AG04449 (cell line): Measurements from ENCODE around the gene EXPH5.

ENCODE experiments used
- CTCF ChIA-PET: fragments of 350-600 bp; formaldehyde crosslinking; extraction: SDS; loops from one replicate; lab custom pipeline; 2021; ENCODE audit warnings: antibody characterized with exemption; lab: Yijun Ruan, JAX
- POLR2A ChIA-PET: fragments of 400-600, 350-600 bp; formaldehyde crosslinking; extraction: SDS; loops from one replicate; lab custom pipeline; 2020; ENCODE audit warnings: antibody characterized with exemption, inconsistent platforms; lab: Yijun Ruan, JAX
- DNase-seq: peaks from one replicate; pipeline ENCODE4 v3.0.0-alpha.2; 2010; ENCODE audit warnings: low read depth, low spot score
- H3K4me3 ChIP-seq: 2 replicates; pipeline ENCODE4 v1.5.1; 2011; ENCODE audit warnings: low read depth, mild to moderate bottlenecking, control low read depth, low read length
- TF ChIP-seq, protein P1 (sequence below): IDR thresholded peaks from one replicate; pipeline ENCODE4 v1.5.1; 2011; ENCODE audit warnings: mild to moderate bottlenecking, moderate library complexity, low read length, control low read depth, inconsistent platforms; ENCODE audit not compliant: insufficient read depth; ENCODE audit errors: missing control alignments

EXPH5 gene

DNA sequence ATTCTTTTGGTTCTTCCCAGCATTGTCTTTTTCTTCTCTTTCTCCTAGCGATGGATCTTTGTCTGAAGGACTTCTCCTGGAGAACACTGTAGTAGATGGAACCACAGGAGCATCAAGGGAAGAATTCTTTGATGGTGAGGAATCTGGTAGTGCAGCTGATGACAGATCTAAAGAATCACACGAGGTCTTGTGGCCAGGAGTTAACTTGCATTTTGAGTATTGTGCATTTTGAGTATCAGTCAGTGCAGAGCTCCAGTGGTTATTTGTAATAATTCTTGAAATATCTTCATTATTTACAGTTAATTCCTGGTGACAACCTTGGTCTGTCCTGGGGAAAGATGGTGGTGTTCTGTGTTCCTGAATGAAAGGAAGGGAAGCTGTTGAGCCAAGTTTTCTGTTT is 80.9 kb downstream of the EXPH5 start:
- no peak for DNase-seq
- ChIA-PET CTCF (no interaction called here), POLR2A (no interaction called here)
- TF ChIP-seq, protein P1, sequence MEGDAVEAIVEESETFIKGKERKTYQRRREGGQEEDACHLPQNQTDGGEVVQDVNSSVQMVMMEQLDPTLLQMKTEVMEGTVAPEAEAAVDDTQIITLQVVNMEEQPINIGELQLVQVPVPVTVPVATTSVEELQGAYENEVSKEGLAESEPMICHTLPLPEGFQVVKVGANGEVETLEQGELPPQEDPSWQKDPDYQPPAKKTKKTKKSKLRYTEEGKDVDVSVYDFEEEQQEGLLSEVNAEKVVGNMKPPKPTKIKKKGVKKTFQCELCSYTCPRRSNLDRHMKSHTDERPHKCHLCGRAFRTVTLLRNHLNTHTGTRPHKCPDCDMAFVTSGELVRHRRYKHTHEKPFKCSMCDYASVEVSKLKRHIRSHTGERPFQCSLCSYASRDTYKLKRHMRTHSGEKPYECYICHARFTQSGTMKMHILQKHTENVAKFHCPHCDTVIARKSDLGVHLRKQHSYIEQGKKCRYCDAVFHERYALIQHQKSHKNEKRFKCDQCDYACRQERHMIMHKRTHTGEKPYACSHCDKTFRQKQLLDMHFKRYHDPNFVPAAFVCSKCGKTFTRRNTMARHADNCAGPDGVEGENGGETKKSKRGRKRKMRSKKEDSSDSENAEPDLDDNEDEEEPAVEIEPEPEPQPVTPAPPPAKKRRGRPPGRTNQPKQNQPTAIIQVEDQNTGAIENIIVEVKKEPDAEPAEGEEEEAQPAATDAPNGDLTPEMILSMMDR, result no peak
- no peak overlapping the region for H3K4me3 ChIP-seq

DNA sequence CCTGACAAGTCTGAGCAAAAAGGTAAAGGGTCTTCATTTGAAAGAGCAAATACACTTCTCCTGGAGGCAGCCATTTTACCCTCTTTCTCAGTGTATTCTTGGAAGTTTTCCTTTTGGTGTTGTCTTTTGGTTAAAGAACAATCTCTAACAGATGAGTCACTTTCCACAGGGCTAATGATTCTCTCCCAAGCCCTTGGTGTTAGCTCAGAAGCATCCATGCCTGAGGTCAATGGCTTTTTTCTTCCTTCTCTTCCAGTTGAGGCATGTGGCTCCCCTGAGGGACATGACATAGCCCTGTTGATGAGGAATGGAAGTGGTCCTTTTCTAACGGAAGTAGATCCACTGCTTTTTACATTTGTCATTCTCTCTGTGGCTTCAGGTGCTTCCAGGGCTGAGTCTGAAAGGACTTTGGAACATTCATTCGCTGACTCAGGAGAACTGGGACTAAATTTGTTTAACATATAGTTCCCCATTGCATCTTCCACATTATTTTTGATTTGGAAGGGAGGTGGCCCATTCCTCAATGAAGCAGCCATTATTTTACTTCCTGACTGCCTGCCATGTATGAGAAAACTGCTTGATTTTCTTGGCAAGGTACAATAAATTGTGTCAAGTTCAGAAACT is 81.6 kb downstream of the EXPH5 start:
- POLR2A ChIA-PET, result no interaction called here
- CTCF ChIA-PET, result no interaction called here
- DNase-seq, result peak; percentile 59
- H3K4me3 ChIP-seq, result no peak overlapping the region
- TF ChIP-seq, protein P1, result no peak

GRCh38 chr11:108508653-108509593 is 84.6 kb downstream of the EXPH5 start:
- no peak for DNase-seq
- ChIA-PET CTCF (no interaction called here), POLR2A (no interaction called here)
- TF ChIP-seq, protein P1, result no peak
- no peak overlapping the region for H3K4me3 ChIP-seq

GRCh38 chr11:108501396-108501795 is 92.2 kb downstream of the EXPH5 start:
- ChIA-PET CTCF (no interaction called here), POLR2A (no interaction called here)
- H3K4me3 ChIP-seq, result no peak overlapping the region
- TF ChIP-seq, protein P1, result no peak
- no peak for DNase-seq

- no peak overlapping the region for H3K4me3 ChIP-seq
- ChIA-PET POLR2A (interaction anchor here (0.6 kb wide), 1 partner anchor 291 kb away, joined by 4 read pairs; no protein-coding TSS in a partner anchor), CTCF (no interaction called here)
- DNase-seq, result no peak
- TF ChIP-seq, protein P1, result no peak
Observed at GRCh38 chr11:108500721-108501120, 92.8 kb downstream of the EXPH5 start.

DNA sequence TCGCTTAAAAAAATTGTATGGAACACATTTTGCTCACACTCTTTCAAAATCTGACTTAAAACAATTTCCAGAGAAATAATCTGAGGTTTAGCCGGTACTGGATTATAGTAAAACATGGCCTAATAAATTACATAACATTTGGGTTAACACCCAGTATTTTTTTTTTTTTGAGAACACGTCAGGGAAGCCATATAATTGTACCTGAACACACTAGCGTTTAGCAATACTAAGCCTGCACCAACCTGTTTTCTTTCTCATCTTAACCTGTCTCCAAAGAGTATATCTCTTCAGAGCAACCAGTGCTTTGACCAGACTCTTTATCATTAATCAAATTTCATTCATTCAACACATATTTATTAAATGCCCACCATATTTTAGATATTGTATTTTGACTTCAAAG is 93.4 kb downstream of the EXPH5 start:
- no peak for DNase-seq
- ChIA-PET POLR2A (no interaction called here), CTCF (no interaction called here)
- TF ChIP-seq, protein P1, result no peak
- no peak overlapping the region for H3K4me3 ChIP-seq
